ENCODE measurements around the gene RBM4.

RBM4 gene

DNA sequence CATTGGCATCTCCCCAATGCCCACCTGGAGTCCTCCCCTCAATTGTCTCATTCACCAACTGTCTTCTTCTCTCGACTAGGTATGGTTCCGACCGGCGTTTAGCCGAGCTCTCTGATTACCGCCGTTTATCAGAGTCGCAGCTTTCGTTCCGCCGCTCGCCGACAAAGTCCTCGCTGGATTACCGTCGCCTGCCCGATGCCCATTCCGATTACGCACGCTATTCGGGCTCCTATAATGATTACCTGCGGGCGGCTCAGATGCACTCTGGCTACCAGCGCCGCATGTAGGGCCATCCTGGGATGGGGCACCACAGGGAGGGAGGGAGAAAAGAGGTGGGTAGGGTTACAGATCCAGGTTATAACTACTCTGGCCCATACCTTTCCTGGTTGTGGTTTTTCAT is 12.1 kb upstream of the RBM4 start:
- Histone ChIP-seq H3K4me2 (ENCODE audit: low read length) (no peak overlapping the region), H3K27me3 (ENCODE audit: insufficient read depth, low read length) (no peaks in the 10 kb centered on the region), H3K4me1 (ENCODE audit: insufficient read depth, low read length, severe bottlenecking) (peaks cover 16% of the 10 kb centered on the region), H3K4me3 (ENCODE audit: low read depth, low read length, poor library complexity, severe bottlenecking) (no peak overlapping the region), H3K79me2 (ENCODE audit: insufficient read depth, low read length) (peaks cover 91% of the 10 kb centered on the region), H3F3A (ENCODE audit: insufficient read depth, low read length) (no peaks in the 10 kb centered on the region), H3K27ac (ENCODE audit: low read depth, low read length, poor library complexity, severe bottlenecking) (no peak overlapping the region), H3K9me3 (ENCODE audit: low read length) (no peaks in the 10 kb centered on the region), H3K36me3 (ENCODE audit: insufficient read depth, low read length) (peaks cover 99% of the 10 kb centered on the region), H2AFZ (ENCODE audit: low read length) (no peak overlapping the region), H3K9ac (ENCODE audit: low read length) (no peak overlapping the region), H3K9me2 (ENCODE audit: low read depth, low read length) (no peaks in the 10 kb centered on the region), H4K20me1 (ENCODE audit: insufficient read depth, low read length) (peaks cover 3% of the 10 kb centered on the region; the same call in 1 of the 2 replicates)
- TF ChIP-seq, protein P1, sequence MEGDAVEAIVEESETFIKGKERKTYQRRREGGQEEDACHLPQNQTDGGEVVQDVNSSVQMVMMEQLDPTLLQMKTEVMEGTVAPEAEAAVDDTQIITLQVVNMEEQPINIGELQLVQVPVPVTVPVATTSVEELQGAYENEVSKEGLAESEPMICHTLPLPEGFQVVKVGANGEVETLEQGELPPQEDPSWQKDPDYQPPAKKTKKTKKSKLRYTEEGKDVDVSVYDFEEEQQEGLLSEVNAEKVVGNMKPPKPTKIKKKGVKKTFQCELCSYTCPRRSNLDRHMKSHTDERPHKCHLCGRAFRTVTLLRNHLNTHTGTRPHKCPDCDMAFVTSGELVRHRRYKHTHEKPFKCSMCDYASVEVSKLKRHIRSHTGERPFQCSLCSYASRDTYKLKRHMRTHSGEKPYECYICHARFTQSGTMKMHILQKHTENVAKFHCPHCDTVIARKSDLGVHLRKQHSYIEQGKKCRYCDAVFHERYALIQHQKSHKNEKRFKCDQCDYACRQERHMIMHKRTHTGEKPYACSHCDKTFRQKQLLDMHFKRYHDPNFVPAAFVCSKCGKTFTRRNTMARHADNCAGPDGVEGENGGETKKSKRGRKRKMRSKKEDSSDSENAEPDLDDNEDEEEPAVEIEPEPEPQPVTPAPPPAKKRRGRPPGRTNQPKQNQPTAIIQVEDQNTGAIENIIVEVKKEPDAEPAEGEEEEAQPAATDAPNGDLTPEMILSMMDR (IDR thresholded peaks at IDR 0.05; ENCODE audit: low read length): no peak

DNA sequence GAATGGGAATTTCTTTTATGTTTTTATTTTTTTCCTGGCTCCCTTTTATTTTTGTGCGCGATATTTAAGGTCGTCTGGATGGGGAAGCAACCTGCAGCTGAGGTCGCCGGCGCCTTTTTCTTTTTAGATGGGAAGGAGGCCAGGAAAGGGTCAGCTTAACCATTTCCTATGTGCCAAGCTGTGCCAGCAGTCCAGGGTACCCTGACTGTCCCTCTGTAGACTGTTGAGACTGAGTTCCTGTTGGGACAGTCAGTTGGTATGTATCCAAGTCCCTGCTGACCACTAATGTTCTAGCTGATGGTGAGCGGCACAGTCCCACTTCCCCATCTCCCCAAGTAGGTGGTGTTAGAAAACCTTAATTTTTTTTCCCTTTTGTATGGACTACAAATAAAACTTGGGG is 11.6 kb upstream of the RBM4 start:
- Histone ChIP-seq H3K9me3 (ENCODE audit: low read length) (no peaks in the 10 kb centered on the region), H3K36me3 (ENCODE audit: insufficient read depth, low read length) (peaks cover 99% of the 10 kb centered on the region), H3K27me3 (ENCODE audit: insufficient read depth, low read length) (no peaks in the 10 kb centered on the region), H3F3A (ENCODE audit: insufficient read depth, low read length) (no peaks in the 10 kb centered on the region), H3K4me3 (ENCODE audit: low read depth, low read length, poor library complexity, severe bottlenecking) (no peak overlapping the region), H3K4me1 (ENCODE audit: insufficient read depth, low read length, severe bottlenecking) (peaks cover 10% of the 10 kb centered on the region), H2AFZ (ENCODE audit: low read length) (no peak overlapping the region), H3K9ac (ENCODE audit: low read length) (no peak overlapping the region), H3K27ac (ENCODE audit: low read depth, low read length, poor library complexity, severe bottlenecking) (no peak overlapping the region), H3K79me2 (ENCODE audit: insufficient read depth, low read length) (peaks cover 89% of the 10 kb centered on the region), H3K9me2 (ENCODE audit: low read depth, low read length) (no peaks in the 10 kb centered on the region), H4K20me1 (ENCODE audit: insufficient read depth, low read length) (peaks cover 3% of the 10 kb centered on the region; the same call in 1 of the 2 replicates), H3K4me2 (ENCODE audit: low read length) (no peak overlapping the region)
- TF ChIP-seq, protein P1 (IDR thresholded peaks at IDR 0.05; ENCODE audit: low read length): no peak
- TF ChIP-seq EZH2 (IDR thresholded peaks at IDR 0.05; ENCODE audit: borderline replicate concordance, low read length): no peak

DNA sequence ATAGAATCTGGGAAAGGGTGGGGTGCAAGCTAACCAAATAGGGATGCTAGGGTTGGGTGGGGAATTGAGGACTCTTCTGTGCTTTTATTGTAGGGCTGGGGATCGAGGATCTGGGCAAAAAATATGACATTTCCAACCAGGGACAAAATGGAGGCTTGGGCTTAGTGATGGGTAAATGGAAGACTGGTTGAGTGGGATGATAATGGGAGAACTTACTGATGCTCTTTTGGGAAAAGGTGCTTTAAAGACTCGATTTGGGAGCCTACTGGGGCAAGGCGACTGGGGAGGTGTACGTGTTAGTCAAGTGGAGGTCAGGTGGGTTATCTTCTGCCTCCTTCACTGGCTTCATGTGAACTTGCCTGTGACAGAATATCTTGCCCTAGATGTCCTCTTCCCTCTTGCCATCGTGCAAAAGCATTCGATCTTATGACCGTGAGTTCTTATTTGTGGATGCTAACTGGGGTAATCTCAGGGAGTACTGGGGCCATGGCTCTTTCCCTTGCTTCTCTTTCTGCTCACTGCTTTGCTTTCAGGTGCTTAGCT is 10.4 kb upstream of the RBM4 start:
- Histone ChIP-seq H3K27ac (ENCODE audit: low read depth, low read length, poor library complexity, severe bottlenecking) (no peak overlapping the region), H3F3A (ENCODE audit: insufficient read depth, low read length) (no peaks in the 10 kb centered on the region), H4K20me1 (ENCODE audit: insufficient read depth, low read length) (peaks cover 3% of the 10 kb centered on the region; the same call in 1 of the 2 replicates), H3K4me3 (ENCODE audit: low read depth, low read length, poor library complexity, severe bottlenecking) (no peak overlapping the region), H3K79me2 (ENCODE audit: insufficient read depth, low read length) (peaks cover 82% of the 10 kb centered on the region), H3K9ac (ENCODE audit: low read length) (no peak overlapping the region), H3K36me3 (ENCODE audit: insufficient read depth, low read length) (peaks cover 99% of the 10 kb centered on the region), H3K27me3 (ENCODE audit: insufficient read depth, low read length) (no peaks in the 10 kb centered on the region), H3K9me2 (ENCODE audit: low read depth, low read length) (no peaks in the 10 kb centered on the region), H3K4me1 (ENCODE audit: insufficient read depth, low read length, severe bottlenecking) (no peaks in the 10 kb centered on the region), H3K9me3 (ENCODE audit: low read length) (no peaks in the 10 kb centered on the region), H2AFZ (ENCODE audit: low read length) (no peak overlapping the region), H3K4me2 (ENCODE audit: low read length) (no peak overlapping the region)
- no peak for TF ChIP-seq EZH2 (IDR thresholded peaks at IDR 0.05; ENCODE audit: borderline replicate concordance, low read length)
- TF ChIP-seq, protein P1 (IDR thresholded peaks at IDR 0.05; ENCODE audit: low read length): no peak

All from OCI-LY1 (cell line).